HL-60 (cell line): Measurements from ENCODE around the gene ZNF79.

ENCODE experiments used
- DNase-seq, 2 experiments: peaks; one replicate each; pipeline ENCODE4 v3.0.0-alpha.2; 2010 to 2020; ENCODE audit warnings: low read depth in 1 of 2, low spot score in 1 of 2
- H3K27ac ChIP-seq: fragments of 250-450 bp; sonication (Bioruptor Pico); replicated peaks from 2 replicates; pipeline ENCODE4 v1.5.1; 2020; ENCODE audit warnings: mild to moderate bottlenecking, moderate library complexity
- H3K27me3 ChIP-seq: fragments of 250-450 bp; sonication (Bioruptor Pico); 2 replicates; pipeline ENCODE4 v1.5.1; 2021; ENCODE audit warnings: mild to moderate bottlenecking, moderate library complexity; ENCODE audit not compliant: insufficient read depth, poor library complexity, severe bottlenecking
- H3K4me3 ChIP-seq: replicated peaks from 2 replicates; pipeline ENCODE4 v1.5.1; 2011; ENCODE audit warnings: mild to moderate bottlenecking, control low read depth, low read length; ENCODE audit not compliant: insufficient read depth
- GABPA ChIP-seq: IDR thresholded peaks from 2 replicates; pipeline ENCODE4 v1.6.1; 2012; ENCODE audit warnings: low read depth
- POLR2AphosphoS5 ChIP-seq: IDR thresholded peaks from 2 replicates; pipeline ENCODE4 v1.6.1; 2012; ENCODE audit warnings: low read depth
- SPI1 ChIP-seq: IDR thresholded peaks from 2 replicates; pipeline ENCODE4 v1.6.1; 2012; ENCODE audit warnings: low read depth, mild to moderate bottlenecking, borderline replicate concordance
- TF ChIP-seq, protein P1 (sequence below): IDR thresholded peaks from 2 replicates; pipeline ENCODE4 v1.6.1; 2012; ENCODE audit warnings: low read depth; ENCODE audit not compliant: insufficient replicate concordance
- TF ChIP-seq, protein P2 (sequence below): IDR thresholded peaks from one replicate; pipeline ENCODE4 v1.5.1; 2011; ENCODE audit warnings: low read length, control low read depth, inconsistent platforms; ENCODE audit not compliant: insufficient read depth

The ZNF79 gene

DNA sequence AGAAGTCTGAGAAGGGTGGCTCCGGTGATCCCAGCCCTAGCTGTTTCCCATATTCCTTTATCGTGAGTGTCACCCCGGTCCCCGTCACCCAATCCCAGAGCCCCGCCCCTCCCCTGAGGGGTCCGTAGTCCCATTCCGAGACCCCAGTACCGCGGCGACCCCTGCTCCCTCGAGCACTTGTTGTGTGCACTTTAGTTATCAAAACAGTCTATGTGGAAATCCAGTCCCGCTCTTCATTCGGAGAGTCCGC lies 27.4 kb downstream of the ZNF79 start:
- H3K27ac ChIP-seq = peak overlapping the region; percentile 94
- peak overlapping the region; percentile 83 for H3K4me3 ChIP-seq
- DNase-seq = no peak
- TF ChIP-seq, protein P1, sequence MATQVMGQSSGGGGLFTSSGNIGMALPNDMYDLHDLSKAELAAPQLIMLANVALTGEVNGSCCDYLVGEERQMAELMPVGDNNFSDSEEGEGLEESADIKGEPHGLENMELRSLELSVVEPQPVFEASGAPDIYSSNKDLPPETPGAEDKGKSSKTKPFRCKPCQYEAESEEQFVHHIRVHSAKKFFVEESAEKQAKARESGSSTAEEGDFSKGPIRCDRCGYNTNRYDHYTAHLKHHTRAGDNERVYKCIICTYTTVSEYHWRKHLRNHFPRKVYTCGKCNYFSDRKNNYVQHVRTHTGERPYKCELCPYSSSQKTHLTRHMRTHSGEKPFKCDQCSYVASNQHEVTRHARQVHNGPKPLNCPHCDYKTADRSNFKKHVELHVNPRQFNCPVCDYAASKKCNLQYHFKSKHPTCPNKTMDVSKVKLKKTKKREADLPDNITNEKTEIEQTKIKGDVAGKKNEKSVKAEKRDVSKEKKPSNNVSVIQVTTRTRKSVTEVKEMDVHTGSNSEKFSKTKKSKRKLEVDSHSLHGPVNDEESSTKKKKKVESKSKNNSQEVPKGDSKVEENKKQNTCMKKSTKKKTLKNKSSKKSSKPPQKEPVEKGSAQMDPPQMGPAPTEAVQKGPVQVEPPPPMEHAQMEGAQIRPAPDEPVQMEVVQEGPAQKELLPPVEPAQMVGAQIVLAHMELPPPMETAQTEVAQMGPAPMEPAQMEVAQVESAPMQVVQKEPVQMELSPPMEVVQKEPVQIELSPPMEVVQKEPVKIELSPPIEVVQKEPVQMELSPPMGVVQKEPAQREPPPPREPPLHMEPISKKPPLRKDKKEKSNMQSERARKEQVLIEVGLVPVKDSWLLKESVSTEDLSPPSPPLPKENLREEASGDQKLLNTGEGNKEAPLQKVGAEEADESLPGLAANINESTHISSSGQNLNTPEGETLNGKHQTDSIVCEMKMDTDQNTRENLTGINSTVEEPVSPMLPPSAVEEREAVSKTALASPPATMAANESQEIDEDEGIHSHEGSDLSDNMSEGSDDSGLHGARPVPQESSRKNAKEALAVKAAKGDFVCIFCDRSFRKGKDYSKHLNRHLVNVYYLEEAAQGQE = no peak
- TF ChIP-seq, protein P2, sequence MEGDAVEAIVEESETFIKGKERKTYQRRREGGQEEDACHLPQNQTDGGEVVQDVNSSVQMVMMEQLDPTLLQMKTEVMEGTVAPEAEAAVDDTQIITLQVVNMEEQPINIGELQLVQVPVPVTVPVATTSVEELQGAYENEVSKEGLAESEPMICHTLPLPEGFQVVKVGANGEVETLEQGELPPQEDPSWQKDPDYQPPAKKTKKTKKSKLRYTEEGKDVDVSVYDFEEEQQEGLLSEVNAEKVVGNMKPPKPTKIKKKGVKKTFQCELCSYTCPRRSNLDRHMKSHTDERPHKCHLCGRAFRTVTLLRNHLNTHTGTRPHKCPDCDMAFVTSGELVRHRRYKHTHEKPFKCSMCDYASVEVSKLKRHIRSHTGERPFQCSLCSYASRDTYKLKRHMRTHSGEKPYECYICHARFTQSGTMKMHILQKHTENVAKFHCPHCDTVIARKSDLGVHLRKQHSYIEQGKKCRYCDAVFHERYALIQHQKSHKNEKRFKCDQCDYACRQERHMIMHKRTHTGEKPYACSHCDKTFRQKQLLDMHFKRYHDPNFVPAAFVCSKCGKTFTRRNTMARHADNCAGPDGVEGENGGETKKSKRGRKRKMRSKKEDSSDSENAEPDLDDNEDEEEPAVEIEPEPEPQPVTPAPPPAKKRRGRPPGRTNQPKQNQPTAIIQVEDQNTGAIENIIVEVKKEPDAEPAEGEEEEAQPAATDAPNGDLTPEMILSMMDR = no peak
- TF ChIP-seq SPI1 (no peak), POLR2AphosphoS5 (no peak), GABPA (no peak)
- no peaks in the 10 kb centered on the region for H3K27me3 ChIP-seq

DNA sequence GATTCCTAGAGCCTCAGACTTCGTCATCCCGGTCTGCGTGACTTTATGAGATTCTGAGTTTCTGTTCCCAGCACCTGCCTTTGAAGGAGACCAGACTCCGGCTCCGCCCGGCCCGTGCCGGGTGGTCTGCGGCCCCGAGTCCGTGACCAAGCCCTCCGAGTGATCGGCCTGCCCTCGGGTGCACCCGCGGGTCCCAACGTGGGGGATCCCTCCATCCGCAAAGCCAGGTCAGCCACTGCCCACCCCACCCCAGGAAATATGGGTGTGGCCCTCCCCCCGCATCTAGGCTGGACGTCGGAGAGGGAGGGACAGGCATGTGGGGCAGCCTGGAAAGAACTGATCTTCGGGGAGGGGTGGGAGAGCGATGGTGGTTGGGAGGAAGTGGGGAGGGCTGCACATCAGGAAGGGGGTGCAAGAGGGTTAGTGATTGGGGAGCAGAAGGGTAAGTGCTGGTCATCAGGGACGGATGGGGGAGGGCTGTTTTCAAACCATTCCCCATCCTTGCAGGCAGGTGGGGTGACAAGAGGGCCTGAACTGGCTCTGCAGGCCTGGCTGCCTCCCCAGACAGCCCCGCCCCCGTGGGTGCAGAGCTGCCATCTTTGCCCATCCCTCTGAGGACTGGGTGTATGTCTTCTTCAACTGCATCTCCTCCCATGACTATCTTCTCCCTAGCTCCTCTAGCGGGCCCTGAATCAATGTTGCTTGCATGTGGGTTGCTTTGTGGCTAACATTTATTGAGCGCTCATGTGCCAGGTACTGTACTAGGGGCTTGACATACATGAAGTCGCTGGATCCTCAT lies 27.9 kb downstream of the ZNF79 start:
- Histone ChIP-seq H3K27ac (peak overlapping the region; percentile 94), H3K27me3 (no peaks in the 10 kb centered on the region), H3K4me3 (peak overlapping the region; percentile 83)
- DNase-seq = peak; percentile 36 to 66
- peak; percentile 39; the same call in 1 of the 2 replicates for TF ChIP-seq SPI1
- TF ChIP-seq, protein P1 = no peak

DNA sequence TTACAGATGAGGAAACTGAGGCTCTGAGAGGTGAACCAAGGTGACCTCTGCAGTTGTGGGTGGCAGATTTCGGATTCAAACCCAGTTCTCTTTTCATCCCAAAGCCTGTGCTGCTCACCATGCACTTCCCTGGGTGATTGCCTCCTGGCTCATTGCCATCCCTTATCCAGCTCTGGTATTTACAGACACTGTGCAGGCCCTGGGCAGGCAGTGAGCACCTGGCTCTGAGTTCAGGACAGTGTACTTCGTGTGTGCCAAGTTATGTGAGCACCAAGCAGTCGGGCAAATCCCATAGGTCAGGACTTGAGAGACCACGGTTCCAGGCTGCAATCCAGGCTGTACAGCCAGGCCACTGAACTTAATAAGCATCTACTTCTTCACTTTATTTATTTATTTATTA lies 28.5 kb downstream of the ZNF79 start:
- Histone ChIP-seq H3K27me3 (no peaks in the 10 kb centered on the region), H3K4me3 (no peak overlapping the region), H3K27ac (no peak overlapping the region)
- DNase-seq = no peak
- TF ChIP-seq SPI1 (no peak), GABPA (no peak)
- TF ChIP-seq, protein P1 = no peak

DNA sequence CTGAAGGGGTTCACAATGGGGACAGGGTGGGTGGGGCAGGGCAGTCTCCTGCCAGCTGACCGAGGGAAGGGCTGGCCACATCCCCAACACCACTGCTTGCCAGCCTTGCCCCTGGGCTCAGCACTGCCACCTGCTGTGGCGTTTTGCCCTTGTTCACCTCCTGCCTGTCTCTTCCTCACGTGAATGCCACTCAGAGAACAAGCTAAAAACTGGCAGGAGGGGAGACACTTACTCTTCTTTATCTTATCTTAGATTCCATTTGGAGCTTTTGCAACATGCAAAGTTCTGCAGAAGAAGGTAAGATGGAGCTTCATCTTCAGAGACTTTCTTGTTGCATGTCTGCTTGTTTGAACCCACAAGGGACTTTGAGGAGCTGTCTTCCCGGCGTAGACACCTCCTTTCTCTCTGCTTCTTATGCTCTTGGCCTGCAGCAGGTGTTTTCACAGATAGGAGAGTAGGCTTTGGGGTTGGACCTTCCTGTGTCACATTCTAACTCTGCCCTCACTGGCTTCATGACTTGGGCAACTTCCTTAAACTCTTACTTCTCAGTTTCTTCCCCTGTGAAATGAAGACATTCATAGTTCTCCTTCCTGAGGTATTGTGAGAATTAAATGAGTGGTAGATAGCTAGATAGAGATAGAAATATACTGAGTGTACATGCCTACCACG lies 31.3 kb downstream of the ZNF79 start:
- peak; percentile 57 to 89 for DNase-seq
- Histone ChIP-seq H3K27ac (peak overlapping the region; percentile 72), H3K4me3 (no peak overlapping the region), H3K27me3 (no peaks in the 10 kb centered on the region)
- peak; percentile 99 for TF ChIP-seq GABPA
- TF ChIP-seq POLR2AphosphoS5 = peak; percentile 59; the same call in 1 of the 2 replicates
- TF ChIP-seq, protein P2 = peak; percentile 43
- peak; percentile 47; the same call in 1 of the 2 replicates for TF ChIP-seq SPI1
- TF ChIP-seq, protein P1 = no peak
